Activated CD8-positive, alpha-beta memory T cell treated with anti-CD3 and anti-CD28 coated beads for 48 hours (primary cell): ENCODE measurements around the gene CSNK1G2.

Source experiments
- DNase-seq, 3 experiments: peaks; one replicate each; pipeline ENCODE4 v3.0.0-alpha.2; 2020; ENCODE audit warnings: low read depth in 2 of 3, low spot score in 2 of 3

Gene CSNK1G2

DNA sequence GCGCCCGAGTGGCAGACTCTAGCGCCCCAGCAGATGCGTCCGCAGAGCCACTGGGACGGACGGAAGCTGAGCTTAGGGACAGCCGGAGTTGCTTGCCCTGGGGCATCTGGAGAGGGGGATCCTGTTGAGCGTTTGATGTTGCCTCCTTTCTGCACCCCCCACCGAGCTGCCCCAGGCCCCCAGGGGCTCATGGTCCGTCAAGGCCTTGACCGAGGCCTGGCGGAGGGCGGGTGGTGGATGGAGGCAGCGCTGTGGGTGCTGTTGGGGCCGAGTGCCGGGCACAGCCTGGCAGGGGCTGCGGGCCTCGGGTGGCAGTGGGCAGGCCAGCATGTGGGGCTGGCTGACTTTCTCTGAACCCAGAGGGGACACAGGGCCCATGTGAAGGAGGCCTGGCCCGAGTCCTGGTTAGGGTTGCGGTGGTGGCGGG, 2.7 kb downstream of the CSNK1G2 start:
- no peak for DNase-seq

DNA sequence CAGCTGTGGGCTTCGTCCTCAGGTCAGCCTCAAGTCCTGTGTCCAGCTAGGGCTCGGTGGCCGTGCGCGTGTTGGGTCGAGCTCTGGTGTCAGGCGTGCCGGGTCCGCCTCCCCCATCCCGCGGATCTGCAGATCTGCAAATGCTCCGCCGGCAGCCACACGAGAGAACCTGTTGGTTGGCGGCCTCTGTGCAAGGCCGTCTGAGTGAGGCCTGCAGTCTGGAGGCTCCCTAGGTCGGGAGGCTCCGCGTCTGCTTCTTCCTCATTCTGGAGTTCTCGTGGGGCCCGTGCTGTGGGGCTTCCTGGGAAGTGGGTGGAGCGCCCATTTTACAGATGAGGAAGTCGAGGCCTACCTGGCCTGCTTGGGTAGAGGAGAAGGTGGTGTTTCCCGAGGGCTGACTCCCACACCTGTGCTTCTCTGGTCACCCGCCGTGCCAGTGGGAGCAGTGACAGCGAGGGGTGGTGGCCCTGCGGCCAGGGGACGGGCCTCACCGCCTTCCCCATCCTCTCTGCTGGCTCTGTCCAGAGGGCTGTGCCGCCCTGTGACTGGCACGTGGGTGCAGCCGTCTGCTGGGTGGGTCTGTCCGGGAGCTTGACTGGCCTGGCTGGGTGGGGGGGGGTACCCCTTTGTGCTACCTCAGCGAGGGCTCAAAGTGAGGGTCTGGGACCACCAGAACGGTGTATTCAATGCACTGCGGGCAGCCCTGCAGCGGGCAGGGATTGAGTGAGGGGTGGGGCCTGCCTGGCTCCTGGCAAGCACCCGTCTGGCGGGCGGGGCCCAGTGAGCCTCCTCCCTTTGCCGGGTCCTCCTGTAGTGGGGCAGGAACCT, 3.3 kb downstream of the CSNK1G2 start:
- DNase-seq, result no peak

DNA sequence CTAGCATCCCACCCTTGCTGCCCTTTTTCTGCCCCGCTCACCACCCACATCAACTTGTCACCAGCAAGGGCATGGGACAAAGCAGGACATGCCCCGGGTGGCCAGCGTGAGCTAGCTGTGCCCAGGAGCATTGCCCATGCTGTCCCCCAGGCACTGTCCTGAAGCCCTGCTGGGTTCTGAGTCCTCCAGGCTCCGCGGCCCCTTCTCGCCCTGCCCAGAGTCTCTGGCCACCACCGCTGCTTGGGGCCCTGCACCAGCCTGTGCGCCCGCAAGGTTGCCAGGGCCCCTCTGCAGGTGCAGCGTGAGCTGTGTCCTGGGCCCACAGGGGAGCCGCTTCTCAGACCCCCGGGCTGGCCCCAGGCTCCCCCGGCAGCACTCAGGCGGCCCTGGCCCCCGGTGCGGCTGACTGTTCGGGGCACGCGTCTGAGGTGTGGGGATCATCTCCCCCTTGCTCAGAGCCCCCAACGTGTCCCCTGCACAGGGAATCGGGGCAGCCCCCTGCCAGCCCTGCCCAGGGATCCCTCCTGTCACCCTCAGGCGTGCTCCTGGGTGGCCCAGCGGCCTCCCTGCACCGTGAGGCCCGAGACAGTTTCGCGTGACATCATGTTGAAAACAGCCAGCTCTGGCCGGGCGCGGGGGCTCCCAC, 4.1 kb downstream of the CSNK1G2 start:
- no peak for DNase-seq

DNA sequence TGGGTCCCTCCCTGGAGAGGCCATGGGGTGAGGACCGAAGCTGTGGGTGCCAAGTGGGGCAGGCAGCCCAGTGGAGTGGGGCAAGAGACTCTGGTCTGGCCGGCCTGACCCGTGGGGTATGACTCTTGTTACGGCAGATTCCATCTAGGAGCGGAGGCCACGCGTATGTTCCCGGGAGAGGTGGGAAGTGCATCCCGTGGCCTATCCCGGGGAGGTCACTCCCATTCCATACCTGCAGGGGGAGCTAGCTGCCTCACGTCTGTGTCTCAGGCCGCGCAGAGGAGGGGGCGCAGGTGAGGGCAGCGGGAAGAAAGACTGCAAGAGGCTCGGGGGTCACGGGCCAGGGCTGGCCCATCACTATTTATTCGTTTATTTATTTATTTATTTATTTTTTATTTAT, 4.9 kb downstream of the CSNK1G2 start:
- DNase-seq, result no peak

DNA sequence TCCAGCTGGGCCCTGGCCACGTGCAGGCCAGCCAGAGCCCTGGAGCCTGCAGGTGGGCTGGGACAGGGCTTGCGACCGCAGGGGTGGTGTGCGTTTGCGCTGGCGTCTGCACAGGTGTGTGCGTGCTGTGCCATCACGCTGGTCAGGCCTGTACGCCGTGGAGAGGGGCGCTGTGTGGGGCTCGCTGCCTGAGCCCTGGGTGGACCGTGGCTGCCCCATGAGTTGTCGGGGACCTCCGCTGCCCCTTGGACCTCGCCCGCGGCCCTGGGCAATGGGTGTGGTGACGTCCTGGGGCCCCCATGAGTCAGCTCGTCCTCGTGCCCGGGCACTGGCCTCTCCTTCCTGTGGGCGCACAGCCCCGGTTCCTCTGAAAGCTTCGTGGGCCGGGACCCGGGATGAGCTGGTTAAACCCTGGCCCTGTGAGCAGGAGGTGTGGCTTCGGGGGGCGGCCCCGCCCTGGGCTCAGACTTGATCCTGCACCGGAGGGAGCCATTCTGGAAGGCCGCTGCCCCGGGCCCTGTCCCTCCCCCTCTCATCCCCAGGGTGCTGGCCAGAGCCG, 6.8 kb downstream of the CSNK1G2 start:
- DNase-seq, result no peak

DNA sequence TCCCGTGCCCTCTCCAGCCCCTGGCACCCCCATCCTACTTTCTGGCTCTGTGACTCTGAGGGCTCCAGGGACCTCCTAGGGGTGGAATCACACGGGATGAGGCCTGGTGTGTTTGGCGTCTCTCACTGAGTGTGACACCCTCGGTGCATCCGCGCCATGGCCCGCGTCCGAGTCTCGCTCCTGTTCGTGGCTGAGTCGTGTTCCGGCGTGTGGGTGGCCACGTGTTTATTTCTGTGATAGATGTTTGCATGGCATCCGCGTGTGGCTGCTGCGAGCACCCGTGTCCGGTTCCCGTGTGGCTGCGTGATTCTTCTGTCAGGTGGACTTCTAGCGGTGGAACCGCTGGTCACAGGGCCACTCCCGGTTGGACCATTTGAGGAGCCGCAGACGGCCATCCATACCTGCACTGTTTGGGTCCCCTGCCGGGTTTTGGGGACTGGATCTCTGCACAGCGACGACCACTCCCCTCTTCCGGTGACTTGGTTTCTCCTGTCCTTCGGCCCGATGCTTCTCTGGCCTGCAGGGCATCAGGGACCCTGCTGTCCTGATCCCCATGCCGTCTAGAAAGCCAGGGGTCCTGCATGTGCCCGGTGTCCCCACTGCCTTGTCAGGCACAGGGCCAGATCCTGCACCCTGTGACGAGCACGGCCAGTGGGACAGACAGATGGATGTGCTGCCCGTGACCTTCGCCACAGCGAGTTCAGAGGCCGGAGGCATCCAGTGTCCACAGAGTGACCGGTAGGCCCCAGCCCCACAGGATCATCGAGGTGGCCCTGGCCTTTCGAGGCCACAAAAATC, 8.5 kb downstream of the CSNK1G2 start:
- no peak for DNase-seq

DNA sequence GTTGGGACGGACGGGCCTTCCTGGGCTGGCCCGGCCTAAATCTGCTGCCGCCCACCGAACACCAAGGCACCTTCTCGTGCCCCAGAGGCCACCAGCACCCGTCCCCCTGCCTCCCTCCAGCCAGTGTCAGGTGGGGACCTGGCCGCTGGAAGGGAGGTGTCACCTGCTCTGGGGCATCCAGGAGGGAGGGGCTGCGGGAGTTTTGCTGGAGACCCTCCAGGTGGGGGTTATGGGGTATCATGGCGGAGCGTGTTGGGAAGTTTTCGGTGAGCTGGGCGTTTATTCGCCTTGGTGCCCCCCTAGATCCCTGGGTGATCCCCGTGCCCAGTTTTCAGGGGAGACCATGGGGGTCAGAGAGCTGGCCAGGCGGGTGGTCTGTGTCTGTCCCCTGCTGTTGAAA, 9.7 kb downstream of the CSNK1G2 start:
- DNase-seq, result no peak

DNA sequence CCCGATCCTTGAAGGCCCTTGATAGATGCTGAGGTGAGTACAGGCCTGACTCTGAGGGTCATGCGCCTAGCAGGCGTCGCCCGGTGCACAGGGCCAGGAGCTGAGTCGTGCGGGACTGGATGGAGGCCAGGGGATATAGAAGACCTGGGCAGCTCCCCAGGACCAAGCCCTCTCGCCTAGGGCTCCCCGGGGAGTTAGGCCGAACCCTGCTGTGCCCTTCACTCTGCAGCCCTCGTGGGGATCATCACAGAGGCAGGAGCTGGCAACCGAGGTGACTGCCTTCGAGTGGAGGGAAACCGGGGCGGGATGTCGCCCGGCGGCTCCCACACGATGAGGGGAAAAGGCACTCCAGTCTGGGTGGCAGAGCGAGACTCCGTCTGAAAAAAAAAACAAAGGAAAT, 11.7 kb downstream of the CSNK1G2 start:
- no peak for DNase-seq

DNA sequence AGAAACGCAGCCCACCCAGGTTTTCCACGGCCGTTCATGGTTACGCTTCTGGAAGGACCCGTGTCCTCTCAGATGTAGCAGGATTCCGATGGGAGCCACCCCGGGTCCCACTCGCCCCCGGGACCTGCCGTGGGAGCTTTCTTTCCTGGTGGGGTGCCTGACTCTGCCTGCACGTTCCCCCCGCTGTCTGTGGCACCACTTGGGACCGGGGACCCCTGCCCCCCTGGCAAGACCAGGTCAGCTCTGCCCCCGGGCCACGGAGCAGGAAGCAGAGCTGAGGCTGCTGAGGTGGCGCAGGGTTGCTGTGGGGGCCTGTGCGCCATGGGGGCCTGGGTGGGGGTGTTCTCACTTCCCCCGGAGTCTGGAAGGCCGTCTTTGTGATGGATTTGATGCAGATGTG, 12.1 kb downstream of the CSNK1G2 start:
- DNase-seq, result no peak

DNA sequence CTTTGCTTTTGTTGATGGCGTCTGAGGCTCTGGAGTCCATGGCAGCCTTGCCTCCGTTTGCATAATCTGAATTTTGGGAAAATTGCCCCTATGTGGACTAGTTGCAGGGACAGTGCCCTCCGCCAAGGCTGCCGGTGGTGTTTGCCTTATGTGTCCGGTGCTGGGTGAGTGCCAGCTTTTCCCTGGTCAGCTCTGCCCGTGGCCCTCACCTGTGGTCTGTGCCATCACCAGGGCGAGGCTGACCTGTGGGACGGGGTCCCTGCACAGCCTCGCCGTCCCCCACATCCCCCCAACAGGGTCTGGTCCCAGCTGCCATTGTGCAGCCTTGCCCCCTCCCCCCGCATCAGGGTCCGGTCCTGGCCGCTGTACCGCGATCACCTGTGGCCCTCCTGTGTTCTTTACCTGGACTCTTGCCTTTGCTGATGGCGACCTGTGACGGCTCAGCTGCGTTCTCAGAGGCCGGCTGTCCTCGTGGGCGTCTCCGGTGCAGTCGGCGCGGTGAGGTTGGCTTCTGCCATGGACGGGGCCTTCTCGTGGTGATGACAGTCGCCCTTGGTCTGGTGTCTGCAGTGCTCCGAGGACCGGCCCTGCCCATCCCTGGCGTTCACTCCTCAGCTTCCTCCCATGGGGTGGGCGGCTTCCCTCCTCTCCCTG, 12.6 kb downstream of the CSNK1G2 start:
- no peak for DNase-seq

DNA sequence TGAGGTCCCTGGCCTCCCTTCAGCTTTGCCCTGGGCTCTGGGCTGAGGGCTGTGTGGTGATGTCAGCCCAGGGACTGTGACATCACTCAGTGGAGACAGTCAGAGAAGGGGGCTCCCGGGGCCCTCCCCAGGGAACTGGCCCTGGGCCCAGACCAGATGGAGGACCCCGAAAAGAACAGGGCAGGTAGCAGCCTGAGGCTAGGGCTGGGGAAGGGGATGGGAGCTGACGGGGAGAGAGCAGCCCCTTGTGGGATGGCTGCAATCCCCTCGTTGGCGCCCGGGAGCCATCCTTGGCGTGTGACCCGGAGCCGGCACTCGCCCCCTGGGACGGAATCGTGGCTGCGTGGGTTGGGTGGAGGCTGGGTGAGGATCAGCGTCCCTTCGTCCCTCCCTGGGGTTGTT, 13.6 kb downstream of the CSNK1G2 start:
- DNase-seq, result no peak

DNA sequence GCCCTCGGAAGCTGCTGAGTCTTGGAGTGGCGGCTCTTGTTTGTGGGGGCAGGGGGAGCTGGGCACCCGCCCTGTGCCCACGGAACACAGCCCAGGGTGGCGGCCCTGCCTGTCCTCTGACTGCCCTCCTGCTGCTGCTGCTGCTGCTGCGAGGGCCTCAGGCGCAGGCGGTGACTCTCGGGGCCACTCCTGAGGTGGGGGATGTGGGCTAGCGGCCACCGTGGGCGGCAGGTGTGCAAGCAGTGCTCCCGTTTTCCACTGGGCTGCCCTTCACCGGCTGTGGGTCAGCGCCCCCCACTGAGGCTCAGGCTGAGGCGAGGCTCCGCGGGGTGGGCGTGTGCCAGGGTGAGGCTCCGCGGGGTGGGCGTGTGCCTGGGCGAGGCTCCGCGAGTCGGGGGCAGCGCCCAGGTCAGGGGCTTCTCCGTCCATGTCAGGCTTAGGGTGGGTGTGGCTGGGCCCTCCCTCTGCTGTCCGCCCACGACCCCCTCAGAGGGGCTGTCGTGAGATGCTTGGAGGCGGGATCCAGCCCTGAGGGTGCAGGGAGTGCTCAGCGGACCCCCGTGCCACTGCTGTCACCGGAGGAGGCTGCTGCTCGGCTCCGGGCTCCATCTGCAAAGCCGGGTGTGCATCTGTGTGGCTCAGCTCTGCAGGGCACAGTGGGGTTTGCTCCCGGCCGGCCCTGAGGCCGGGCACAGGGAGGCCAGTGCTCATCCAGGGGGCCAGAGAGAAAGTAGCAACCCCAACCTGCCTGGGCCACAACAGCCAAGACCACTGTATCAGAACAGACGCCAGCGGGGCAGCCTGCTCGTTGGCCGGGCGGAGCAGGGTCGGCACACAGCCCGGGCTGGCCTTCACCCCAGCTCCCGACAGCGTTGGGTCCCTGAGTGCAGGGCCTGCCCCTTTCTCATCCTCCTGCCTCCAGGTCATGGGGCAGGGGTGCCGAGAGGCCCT, 14.5 kb downstream of the CSNK1G2 start:
- DNase-seq, result no peak

DNA sequence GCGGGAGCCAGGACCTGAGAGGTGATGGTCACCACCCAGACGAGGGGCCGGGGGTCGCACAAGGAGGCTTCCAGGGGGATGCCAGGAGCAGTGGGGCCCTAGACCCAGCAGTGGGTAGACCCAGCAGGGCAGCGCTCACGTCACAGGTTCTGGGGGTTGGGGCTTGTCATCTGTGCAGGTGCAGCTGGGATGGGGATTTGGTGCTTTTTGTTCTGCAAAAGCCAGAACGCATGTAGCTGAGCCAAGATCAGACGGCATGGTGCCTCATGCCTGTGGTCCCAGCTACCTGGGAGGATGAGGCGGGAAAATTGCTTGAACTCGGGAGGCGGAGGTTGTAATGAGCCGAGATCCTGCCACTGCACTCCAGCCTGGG, 15.1 kb downstream of the CSNK1G2 start:
- no peak for DNase-seq

DNA sequence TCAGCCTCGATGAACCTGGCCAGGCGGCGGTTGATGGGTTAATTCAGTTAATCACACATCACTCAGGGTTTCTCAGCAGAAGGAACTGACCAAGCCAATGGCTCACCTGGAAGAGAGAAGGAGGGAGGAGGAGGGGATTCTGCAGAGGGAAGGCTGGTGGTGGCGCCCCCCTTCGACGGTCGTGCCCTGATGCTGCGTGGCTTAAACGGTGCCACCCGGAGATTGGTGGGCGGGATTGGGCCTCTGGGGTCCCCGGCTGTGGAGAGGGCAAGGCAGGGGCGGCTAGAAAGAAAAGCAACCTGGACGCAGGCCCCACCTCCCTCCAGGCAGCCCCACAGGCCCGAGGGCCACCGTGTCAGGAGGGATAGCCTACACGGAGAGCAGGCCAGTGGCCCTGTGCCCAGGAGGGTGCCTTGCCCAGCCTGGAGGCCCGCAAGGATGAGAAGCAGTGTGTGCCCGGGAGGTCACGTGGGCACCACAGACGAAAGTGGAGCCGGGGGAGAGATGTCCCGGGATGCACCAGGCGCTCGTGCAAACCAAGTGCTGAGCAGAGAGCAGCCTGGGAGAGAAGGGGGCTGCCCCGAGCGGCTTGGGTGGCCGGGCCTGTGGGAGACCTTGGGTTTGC, 16.0 kb downstream of the CSNK1G2 start:
- DNase-seq, result no peak

DNA sequence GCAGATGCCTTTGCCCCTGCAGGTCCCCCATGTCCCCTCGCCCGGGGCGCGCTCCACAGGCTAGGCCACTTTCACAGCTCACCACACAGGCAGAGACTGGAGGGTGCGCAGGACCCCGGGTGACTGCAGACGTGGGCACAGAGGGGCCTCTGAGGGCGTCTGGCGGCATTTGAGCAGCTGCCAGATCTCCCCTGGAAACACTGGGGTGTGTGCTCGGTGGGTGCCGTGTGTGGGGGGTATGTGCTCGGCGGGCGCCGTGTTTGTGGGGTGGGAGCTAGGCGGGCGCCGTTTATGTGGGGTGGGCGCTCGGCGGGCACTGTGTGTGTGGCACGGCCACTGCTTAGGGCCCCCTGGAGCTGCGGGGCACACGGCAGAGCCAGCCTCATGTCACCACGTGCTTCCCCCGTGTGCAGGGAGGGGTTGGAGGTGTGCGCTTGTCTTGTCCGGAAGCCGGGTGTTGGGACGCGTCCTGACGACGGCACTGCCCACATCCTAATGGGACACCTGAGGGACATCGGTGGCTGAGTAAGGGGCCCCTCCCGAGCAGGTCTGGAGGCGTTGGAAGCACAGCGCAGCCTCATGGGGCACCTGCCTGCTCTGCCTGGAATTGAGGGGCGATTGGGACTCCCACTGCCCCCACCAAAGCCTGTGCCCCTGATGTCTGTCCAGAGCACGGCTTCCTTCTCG, 16.7 kb downstream of the CSNK1G2 start:
- DNase-seq, result no peak

DNA sequence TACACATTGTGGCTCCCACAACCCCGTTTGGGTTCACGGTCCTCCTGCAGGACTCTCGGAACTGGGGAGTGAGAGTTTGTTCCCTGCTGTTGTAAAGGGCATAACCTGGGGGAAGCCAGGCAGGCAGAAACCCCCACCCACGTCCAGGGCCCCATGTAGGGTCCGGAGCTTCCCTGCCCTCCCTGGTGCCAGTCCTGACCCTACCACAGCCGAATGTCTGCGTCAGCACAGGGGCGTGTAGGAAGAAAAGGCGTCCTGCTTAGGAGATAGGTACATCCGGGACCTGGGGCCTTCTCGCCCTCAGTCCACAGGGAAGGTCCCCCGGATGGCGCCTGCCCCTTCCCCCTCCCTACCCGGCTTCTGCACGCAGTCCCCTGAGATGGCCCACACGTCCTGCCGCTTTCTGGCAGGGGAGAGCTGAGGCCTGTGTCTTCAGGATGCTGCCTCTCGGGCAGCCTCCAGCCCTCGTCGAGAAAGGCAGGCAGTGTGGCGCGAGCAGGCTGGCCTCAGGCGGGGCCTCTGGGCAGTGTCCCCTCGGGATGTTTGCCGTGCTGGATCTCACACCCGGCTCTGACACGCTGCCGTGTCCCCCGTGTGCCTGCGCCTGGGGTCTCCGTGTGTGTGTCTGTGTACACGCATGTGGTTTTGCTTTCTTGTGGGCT, 19.1 kb downstream of the CSNK1G2 start:
- no peak for DNase-seq

DNA sequence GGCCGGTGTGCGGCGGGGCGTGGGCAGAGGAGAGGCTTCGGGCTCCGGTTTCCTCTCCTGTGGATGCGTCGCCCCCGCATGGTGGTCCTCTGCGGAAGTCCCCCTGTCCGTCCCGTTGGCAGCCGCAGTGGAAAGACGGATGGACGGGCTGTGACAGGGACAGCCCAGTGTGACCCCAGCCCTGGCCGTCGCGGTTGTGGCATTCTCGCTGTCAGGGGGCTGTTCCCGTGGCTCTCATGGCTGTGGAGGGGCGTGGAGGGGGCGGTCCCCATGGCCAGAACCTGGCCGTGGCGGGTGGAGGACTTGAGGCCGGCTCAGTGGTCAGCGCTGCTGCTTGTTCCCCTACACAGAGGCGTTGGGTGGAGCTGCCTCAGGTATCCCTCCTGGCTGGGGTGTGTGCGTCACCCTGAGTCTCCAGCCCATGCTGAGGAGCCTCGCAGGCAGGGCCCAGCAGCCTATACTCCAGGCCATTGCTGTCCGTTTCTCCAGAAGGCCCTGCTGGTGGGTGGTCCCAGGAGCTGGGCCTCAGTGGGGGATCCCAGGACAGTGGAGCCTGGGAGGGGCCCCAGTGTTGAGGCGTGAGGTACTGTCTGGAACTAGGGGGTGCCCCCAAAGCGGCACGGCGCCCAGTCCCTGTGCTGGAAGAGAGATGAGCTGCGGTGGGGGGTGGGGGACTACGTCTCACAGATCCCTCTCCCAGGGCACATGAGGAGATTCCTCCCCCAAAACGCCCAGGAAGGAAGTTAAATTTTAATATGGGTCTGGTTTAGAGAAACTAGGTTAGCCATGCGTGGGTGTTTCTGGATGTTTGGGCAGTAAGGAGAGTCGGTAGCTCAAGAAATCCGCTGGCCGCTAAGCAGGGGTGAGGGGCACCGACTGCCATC, 20.3 kb downstream of the CSNK1G2 start:
- no peak for DNase-seq

DNA sequence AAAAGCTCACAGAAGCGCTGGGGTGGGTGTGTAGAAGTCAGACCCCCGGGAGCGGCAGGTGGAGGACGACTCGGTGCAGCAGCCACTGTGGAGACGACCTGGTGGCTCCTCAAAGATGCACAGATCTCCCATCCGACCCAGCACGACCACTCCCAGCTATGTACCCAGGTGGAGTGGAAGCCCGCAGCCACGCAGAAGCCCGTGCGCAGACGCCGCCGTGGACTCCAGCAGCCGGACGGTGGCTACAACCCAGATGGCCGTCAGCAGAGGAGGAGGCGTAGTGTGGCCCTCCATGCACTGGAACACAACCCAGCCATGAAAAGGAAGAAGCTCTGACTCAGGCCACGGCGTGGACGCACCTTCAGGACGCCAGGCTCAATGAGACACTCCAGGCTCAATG, 21.7 kb downstream of the CSNK1G2 start:
- no peak for DNase-seq
